Breast epithelium (tissue), 3 donors: Measurements from ENCODE around the gene RIN1.
"Not testable (repeated sequence)": the region's sequence is repeated elsewhere in the genome, so short reads cannot be mapped to it uniquely, and the experiment has no call there.

Experiments
- CTCF ChIP-seq, 3 donors: fragments of 450-650 bp; IDR thresholded peaks; one replicate each; pipeline ENCODE4 v1.5.1; 2016 to 2017; ENCODE audit warnings: antibody characterized with exemption in 3 of 3, mild to moderate bottlenecking in 3 of 3, moderate library complexity in 3 of 3
- POLR2AphosphoS5 ChIP-seq, 3 donors: sonication (generic); formaldehyde crosslinking; IDR thresholded peaks; one replicate each; pipeline ENCODE4 v1.6.1; 2017; ENCODE audit warnings: antibody characterized with exemption in 3 of 3

GRCh38 chr11:66320748-66321147, 15.5 kb downstream of the RIN1 start:
- TF ChIP-seq CTCF, POLR2AphosphoS5 (IDR thresholded peaks at IDR 0.05): not testable (repeated sequence)
